CMK (cell line): ENCODE results near the gene RAB3GAP1.
"Not testable (repeated sequence)": the region's sequence is repeated elsewhere in the genome, so short reads cannot be mapped to it uniquely, and the experiment has no call there.

ENCODE experiments used
- DNase-seq: peaks from one replicate; pipeline ENCODE4 v3.0.0-alpha.2; 2010; ENCODE audit warnings: low read depth

The RAB3GAP1 gene

GRCh38 chr2:135105513-135106316 lies 53.6 kb downstream of the RAB3GAP1 start:
- DNase-seq, result not testable (repeated sequence)

- DNase-seq, result no peak
These were observed 61.2 kb downstream of the RAB3GAP1 start for GRCh38 chr2:135113322-135113721.

DNA sequence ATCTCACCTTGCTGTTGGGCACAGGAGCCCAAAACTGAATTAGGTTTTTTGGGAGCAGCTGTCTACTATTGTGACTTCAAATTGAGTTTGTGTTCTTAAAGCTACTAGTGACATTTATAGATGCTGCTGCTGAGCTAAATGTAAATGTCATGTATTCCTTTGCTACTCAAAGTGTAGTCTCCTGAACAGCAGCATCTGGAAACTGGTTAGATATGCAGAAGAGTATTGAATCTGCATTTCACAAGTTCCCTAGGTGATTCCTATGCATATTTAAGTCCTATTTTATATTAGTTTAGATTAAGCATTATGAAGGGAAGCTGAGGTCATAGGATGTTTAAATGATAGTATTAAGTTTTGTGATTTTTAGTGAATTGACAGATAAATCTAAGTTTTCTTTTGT lies 67.5 kb downstream of the RAB3GAP1 start:
- no peak for DNase-seq

DNA sequence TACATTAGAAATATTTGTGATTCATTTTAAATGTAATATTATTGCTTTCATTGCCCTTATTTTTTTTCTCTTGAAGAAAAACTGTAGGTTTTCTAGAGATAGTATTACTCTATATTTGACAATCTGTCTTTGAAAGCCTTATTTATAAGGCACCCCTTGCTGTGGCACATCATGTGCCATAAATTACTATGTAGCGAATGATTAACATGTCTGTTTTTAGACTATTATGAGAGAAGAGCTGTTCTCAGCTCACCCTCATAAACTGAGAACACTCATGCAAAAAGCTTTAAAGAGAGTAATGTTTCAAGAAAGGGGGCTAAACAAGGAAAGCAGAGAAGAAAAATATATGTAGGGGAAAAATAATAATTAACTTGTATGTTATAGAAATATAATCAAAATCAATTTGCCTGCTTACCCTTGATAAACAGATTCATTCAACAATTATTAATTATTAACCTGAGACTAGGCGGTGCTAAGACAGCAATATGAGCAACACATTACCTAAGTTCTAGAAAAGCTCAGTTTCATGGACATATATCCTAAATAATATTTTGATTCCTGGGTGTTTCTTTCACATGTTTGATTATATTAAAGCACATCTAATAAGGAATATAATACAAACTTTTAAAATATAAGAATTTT lies 69.0 kb downstream of the RAB3GAP1 start:
- DNase-seq, result no peak

DNA sequence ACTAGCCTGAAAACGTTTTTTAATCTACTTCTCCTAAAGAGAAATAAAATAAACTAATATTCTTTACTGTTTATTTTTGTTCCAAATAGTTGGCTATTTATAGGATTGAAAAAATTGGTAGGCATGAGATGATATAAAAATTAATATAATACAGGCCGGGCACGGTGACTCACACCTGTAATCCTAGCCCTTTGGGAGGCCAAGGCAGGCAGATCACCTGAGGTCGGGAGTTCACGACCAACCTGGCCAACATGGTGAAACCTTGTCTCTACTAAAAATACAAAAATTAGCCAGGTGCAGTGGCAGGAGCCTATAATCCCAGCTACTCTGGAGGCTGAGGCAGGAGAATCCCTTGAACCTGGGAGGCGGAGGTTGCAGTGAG lies 69.6 kb downstream of the RAB3GAP1 start:
- not testable (repeated sequence) for DNase-seq

- no peak for DNase-seq
These were observed 73.1 kb downstream of the RAB3GAP1 start for GRCh38 chr2:135124924-135125886.

DNA sequence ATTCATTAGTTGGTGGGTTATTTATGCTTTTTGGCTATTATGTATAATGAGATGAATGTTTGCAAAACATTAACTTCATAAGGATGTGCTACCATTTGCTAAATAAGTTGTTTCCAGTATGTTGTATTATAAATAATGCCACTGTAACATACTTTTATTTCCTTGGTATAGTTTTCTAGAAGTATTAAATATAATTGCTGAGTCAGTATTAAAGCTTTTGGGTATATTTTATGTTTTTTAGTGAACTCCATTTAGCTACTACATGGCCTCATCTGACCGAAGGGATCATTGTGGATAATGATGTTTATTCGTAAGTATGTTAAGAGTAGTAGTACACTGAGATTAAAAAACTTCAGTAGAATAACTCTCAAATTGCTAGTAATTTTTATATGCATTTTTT lies 73.8 kb downstream of the RAB3GAP1 start:
- DNase-seq, result no peak

DNA sequence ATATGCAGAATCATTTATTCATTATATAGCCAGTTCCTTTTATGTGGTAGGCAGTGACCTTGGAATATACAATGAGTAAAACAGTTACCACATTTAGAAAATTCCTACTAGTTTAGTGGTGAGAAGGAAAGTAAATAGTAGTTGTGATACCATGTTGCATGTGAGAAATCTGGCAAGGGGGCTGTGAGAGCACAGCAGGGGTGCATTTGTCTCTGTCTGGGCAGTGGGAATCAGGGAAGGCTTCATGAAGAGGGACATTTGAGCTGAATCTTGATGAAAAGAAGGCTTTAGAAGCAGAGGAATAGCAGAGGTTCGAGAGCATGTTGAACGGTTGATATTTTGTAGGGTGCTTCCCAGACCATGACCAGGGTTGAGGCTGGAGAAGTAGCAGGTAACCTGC lies 78.7 kb downstream of the RAB3GAP1 start:
- DNase-seq, result no peak

GRCh38 chr2:135132314-135132713 lies 80.2 kb downstream of the RAB3GAP1 start:
- DNase-seq, result no peak

DNA sequence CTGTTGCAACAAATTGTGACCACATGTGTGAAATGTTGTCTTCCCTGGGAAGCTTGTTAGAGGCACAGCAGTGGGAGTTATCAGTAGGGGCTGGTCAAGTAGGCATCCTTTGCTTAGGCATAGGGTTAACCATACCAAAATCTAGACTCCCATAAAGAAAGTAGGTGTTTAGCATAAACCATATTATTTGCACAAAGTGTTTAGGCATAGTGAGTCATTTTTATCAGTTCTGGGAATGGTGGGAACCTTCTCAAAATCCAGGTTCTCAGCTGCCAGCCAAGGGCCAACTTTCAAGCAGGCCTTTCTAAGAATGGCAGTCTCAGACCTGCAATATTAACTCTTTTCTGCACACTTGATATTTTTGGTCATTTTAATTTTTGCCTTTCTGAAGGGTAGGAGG lies 88.5 kb downstream of the RAB3GAP1 start:
- no peak for DNase-seq

DNA sequence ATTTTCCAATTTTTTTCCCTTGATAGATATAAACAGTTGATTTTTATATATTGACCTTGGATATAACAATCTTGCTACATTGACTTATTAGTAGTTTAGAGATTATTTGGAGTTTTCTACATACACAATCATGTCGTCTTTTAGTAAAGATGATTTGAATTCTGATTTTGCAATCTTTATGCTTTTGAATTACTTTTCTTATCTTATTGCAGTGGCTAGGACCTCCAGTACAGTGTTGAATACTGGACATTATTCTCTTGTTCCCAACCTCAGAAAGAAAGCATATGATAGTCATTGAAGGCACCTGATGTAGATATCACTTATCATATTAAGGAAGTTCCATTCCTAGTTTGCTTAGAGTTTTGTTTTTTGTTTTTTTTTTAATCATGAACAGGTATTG lies 90.2 kb downstream of the RAB3GAP1 start:
- DNase-seq, result no peak

- DNase-seq, result no peak
These were observed 92.3 kb downstream of the RAB3GAP1 start for GRCh38 chr2:135144343-135144742.

DNA sequence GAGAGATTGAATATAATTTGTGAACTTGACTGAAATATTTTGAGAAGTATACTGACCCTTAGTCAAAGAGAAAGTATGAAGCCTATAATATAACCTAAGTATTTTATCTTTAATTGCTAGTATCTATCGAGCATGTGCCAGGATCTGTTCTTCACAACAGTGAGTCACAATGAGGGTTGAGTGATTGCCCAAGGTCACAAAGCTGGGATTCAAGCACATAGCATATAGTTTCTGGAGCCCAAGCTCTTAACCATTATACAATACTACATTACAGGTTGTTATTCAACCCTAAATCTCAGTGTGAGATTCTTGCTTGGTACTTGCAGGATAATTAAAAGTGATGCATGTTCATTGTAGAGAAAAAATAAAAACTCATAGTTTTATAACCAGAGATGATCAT lies 97.2 kb downstream of the RAB3GAP1 start:
- no peak for DNase-seq

GRCh38 chr2:135150725-135151124 lies 98.6 kb downstream of the RAB3GAP1 start:
- DNase-seq, result no peak

GRCh38 chr2:135151615-135152014 lies 99.5 kb downstream of the RAB3GAP1 start:
- no peak for DNase-seq

DNA sequence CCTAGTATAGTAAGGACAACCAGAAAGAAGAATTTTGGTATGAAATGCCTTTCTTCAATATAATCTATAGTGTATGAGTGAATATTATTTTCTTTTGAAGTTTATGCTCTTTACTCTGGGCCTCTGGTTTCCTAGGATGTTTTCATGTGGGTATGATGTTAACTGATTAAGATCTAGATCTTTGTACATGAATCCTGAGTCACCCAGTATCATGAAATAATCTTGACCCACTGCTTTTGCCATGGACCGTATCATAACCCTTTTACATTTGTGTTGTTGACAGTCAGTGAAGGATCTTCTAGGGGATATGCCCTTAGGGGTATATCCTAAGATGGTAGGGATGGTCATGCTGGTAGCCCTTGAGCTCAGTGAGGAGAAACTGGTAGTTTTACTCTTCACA lies 100.3 kb downstream of the RAB3GAP1 start:
- no peak for DNase-seq

DNA sequence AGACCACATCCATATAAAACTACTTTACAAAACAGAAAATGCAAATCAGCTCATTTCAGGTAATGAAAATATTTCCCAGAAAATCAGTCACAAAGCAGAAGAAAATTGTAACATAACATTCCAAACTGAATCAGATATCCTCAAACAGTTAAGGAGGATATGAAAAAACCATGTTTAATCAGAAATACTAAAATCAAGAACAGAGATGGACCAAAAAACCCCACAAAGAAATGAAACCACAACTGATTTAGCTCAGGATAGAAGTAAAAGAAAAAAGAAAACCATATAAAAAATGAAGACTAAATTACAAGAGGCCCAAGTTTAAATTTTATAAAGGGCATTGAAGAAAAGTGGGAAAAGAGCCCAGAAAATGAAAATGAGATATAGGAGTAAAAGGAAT lies 102.9 kb downstream of the RAB3GAP1 start:
- no peak for DNase-seq

GRCh38 chr2:135157856-135158255 lies 105.8 kb downstream of the RAB3GAP1 start:
- no peak for DNase-seq

- DNase-seq, result no peak
These were observed 107.1 kb downstream of the RAB3GAP1 start for GRCh38 chr2:135159191-135159590.

- no peak for DNase-seq
These were observed 110.3 kb downstream of the RAB3GAP1 start for GRCh38 chr2:135162377-135162776.

DNA sequence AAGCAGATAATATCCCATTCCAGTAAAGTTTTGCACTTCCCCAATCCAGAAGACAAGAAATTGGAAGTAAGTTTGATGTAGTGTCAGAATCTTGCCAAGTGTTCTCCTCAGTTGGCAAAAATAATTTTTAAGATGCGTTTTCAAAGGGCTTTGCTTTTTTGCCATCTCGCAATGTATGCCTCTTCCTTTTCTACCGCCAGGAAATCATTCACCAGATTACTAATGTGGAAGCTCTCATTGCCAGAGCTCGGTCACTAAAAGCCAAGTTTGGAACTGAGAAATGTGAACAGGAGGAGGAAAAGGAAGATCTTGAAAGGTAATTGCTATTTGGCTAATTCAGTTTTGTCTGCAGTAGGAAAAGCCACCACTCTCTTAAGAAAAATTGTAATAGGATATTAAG lies 110.7 kb downstream of the RAB3GAP1 start:
- DNase-seq, result no peak

DNA sequence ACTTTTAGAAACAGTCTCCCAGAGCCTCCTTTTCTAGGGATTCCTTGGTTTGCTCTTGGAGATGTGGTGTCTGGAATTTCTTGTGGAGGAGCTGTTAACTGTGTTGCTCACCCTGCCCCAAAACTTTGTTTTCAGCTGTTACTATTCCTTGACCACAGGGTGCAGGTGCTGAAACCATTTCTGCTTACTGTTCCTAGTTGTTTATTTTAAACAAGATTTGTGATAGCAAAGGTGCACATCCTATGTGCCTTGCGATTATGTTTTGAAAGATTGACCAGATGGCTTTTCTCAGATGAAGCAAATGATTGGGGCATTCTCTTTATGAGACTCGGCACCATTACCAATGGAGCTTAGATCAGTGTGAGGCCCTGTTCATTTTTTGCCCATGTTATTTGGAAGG lies 111.2 kb downstream of the RAB3GAP1 start:
- DNase-seq, result no peak

DNA sequence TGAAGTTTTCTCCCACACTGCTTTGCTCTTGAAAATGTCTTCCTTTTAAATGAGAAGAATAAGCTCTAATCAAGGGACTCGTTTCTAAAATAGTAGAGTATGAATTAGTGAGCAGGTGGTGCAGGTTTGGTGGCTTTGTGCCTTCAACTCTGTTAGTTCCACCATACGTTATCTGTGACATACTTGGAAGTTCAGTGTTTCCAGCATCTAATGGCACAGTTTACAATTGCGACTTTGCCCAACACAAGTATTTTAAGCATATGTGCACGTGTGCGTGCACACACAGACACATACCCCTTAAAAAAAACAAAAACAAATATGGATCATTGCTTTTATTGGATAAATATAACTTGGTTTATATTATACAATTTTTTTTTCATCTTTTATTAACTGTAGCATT lies 111.8 kb downstream of the RAB3GAP1 start:
- no peak for DNase-seq
